Panc1 (cell line): Measurements from ENCODE around the gene CHD1L. TPM values are rescaled to one million over a fixed set of nuclear protein-coding genes. Genes with fewer than 3 reads are reported as not detected.

ENCODE experiments used
- ATAC-seq: fragments of 200-7000 bp; cut with Tn5 transposase; 2 replicates; pipeline ENCODE4 v1.9.1; 2020; ENCODE audit warnings: mild to moderate bottlenecking, moderate library complexity
- BruUV-seq: library from RNA; stranded (reverse); fragments of 400-500 nt; replicated peaks from 2 replicates; lab custom pipeline; 2021; lab: Mats Ljungman, UMichigan
- CTCF ChIA-PET: fragments of 300-600 bp; sonication (Branson Sonifier 250); formaldehyde crosslinking; loops from one replicate; lab custom pipeline; 2022; ENCODE audit warnings: antibody characterized with exemption; lab: Charles Lee
- POLR2A ChIA-PET: fragments of 300-600 bp; sonication (Branson Sonifier 250); formaldehyde crosslinking; loops from one replicate; lab custom pipeline; 2022; ENCODE audit warnings: antibody characterized with exemption; lab: Charles Lee
- DNase-seq: peaks from one replicate; pipeline ENCODE4 v3.0.0-alpha.2; 2010; ENCODE audit warnings: low read depth, low spot score
- H3K27ac ChIP-seq: 2 replicates; pipeline ENCODE4 v1.5.1; 2011; ENCODE audit warnings: mild to moderate bottlenecking, low read length, inconsistent platforms
- H3K27me3 ChIP-seq: fragments of 200-500 bp; sonication (Bioruptor generic); 2 replicates; pipeline ENCODE4 v1.6.0; 2014; ENCODE audit warnings: low read length, inconsistent platforms; ENCODE audit not compliant: control insufficient read depth, insufficient read depth
- H3K36me3 ChIP-seq: fragments of 200-500 bp; sonication (Bioruptor generic); 2 replicates; pipeline ENCODE4 v1.5.1; 2014; ENCODE audit warnings: inconsistent platforms, mild to moderate bottlenecking, low read length, moderate library complexity; ENCODE audit not compliant: control insufficient read depth, insufficient read depth
- H3K4me1 ChIP-seq: 2 replicates; pipeline ENCODE4 v1.5.1; 2011; ENCODE audit warnings: inconsistent platforms, mild to moderate bottlenecking, low read length, moderate library complexity; ENCODE audit not compliant: control insufficient read depth, insufficient read depth
- H3K4me3 ChIP-seq, 2 experiments: 2 replicates each; pipeline ENCODE4 v1.5.1; 2011 to 2012; ENCODE audit warnings: low read depth in 2 of 2, low read length in 2 of 2, mild to moderate bottlenecking in 2 of 2, inconsistent platforms in 1 of 2, moderate library complexity in 1 of 2
- H3K9me3 ChIP-seq: fragments of 200-500 bp; sonication (Bioruptor generic); 2 replicates; pipeline ENCODE4 v1.5.1; 2014; ENCODE audit warnings: low read depth, mild to moderate bottlenecking, inconsistent platforms, low read length, moderate library complexity; ENCODE audit not compliant: control insufficient read depth, insufficient read depth
- CTCF ChIP-seq: fragments of 450-650 bp; IDR thresholded peaks from 2 replicates; pipeline ENCODE4 v1.5.1; 2017; ENCODE audit warnings: mild to moderate bottlenecking
- POLR2AphosphoS5 ChIP-seq: IDR thresholded peaks from 2 replicates; pipeline ENCODE4 v1.6.1; 2012; ENCODE audit warnings: mild to moderate bottlenecking, low read depth, low read length, moderate library complexity
- REST ChIP-seq, 2 experiments: IDR thresholded peaks; 2 replicates each; pipeline ENCODE4 v1.6.1; 2011 to 2012; ENCODE audit warnings: low read depth in 2 of 2, control low read depth in 1 of 2, low read length in 1 of 2, mild to moderate bottlenecking in 1 of 2, moderate library complexity in 1 of 2; ENCODE audit not compliant: insufficient read depth in 1 of 2
- SIN3A ChIP-seq: IDR thresholded peaks from 2 replicates; pipeline ENCODE4 v1.6.1; 2012; ENCODE audit warnings: low read depth, mild to moderate bottlenecking, low read length, moderate library complexity, borderline replicate concordance; ENCODE audit not compliant: insufficient read depth
- TCF7L2 ChIP-seq: IDR thresholded peaks from 2 replicates; pipeline ENCODE4 v1.6.1; 2011; ENCODE audit warnings: mild to moderate bottlenecking, low read depth, low read length, inconsistent platforms
- in situ Hi-C: cut with HindIII; loops from 2 replicates; pipeline ENCODE4 v1.10.0; 2016; ENCODE audit warnings: low sequenced_read_pairs, low pct_unique_long_range_greater_than_20kb
- intact Hi-C: fragments of 100-400 bp; cut with micrococcal nuclease; formaldehyde crosslinking; loops from one replicate; pipeline ENCODE4 v1.10.0; 2022; ENCODE audit not compliant: unreplicated experiment
- total RNA-seq: library from RNA; stranded (reverse); gene quantifications from one replicate; pipeline ENCODE4 v1.2.1, GENCODE V29; 2021; ENCODE audit not compliant: unreplicated experiment

CHD1L gene
- total RNA-seq, 1 experiment from 2014 or later = 48.3 TPM

- ChIA-PET POLR2A (no interaction called here), CTCF (no interaction called here)
- no peak overlapping the region for H3K27ac ChIP-seq
- H3K27me3 ChIP-seq = peaks cover 8% of the 10 kb centered on the region
- no peaks in the 10 kb centered on the region for H3K4me1 ChIP-seq
- in situ Hi-C loops = no loop called here
- intact Hi-C loops = no loop called here
- no peak overlapping the region for H3K4me3 ChIP-seq
- no peaks in the 10 kb centered on the region for H3K9me3 ChIP-seq
- no TSS peak for BruUV-seq
- ATAC-seq (no peak), DNase-seq (no peak)
- TF ChIP-seq CTCF = no peak
- TF ChIP-seq TCF7L2 = no peak
- no peak for TF ChIP-seq POLR2AphosphoS5
- TF ChIP-seq SIN3A = no peak
- TF ChIP-seq REST (IDR thresholded peaks at IDR 0.05; ENCODE audit: insufficient read depth in 1 of 2, low read depth in 2 of 2, low read length in 1 of 2) = no peak
- no peaks in the 10 kb centered on the region for H3K36me3 ChIP-seq
Observed at GRCh38 chr1:147211577-147211976, 30.9 kb upstream of the CHD1L start.

- Histone ChIP-seq H3K27ac (no peak overlapping the region), H3K4me1 (no peaks in the 10 kb centered on the region), H3K36me3 (no peaks in the 10 kb centered on the region), H3K27me3 (peaks cover 13% of the 10 kb centered on the region; the same call in 1 of the 2 replicates), H3K4me3 (no peak overlapping the region), H3K9me3 (no peaks in the 10 kb centered on the region)
- TF ChIP-seq REST (IDR thresholded peaks at IDR 0.05; ENCODE audit: insufficient read depth in 1 of 2, low read depth in 2 of 2, low read length in 1 of 2) (no peak), POLR2AphosphoS5 (no peak), TCF7L2 (no peak)
- DNase-seq (no peak), ATAC-seq (no peak)
- intact Hi-C loops = no loop called here
- ChIA-PET POLR2A (no interaction called here), CTCF (no interaction called here)
- no TSS peak for BruUV-seq
- in situ Hi-C loops = no loop called here
Observed at GRCh38 chr1:147213271-147213670, 29.2 kb upstream of the CHD1L start.
